ENCODE measurements around the gene IFT57. TPM values are rescaled to one million over a fixed set of nuclear protein-coding genes. Genes with fewer than 3 reads are reported as not detected.

IFT57 gene
- total and polyA plus RNA-seq, 5 donors, result 14.3 to 33.8 (median 26.8) TPM

DNA sequence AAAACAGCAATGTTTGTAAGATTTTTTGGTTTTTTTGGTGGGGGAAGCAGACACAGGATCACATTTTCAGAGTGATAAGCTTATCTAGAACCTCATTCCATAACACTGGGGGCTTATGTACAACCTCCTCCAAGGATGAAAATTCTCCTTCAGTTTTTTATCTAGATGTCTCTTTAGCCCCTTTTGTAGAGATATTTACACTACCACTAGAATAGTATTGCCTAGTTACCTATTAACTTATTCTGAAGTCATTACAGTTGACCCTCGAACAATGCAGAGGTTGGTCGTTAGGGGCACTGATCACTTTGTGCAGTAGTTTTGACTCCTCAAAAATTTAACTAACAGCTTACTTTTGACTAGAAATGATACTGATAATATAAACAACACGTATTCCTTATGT, 32.8 kb downstream of the IFT57 start:
- intact Hi-C loops (cut with DNase I), result no loop called here

DNA sequence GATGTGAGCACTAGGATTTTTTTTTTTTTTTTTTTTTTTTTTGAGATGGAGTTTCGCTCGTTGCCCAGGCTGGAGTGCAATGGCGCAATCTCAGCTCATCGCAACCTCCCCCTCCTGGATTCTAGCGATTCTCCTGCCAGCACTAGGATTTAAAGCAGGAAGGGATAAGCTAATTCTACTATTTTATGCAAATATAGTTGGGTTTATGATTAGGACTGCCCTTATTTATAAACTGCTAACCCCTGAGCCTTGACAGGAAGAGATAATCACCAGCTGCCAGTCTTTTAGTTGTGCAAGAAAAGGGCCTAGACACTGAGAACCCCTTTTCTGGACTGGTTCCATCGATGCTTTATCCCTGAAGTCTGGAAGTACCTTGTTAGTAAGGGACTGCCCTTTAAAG, 36.7 kb downstream of the IFT57 start:
- Histone ChIP-seq H3K4me3 (ENCODE audit: low read length) (no peak overlapping the region), H3K9me3 (ENCODE audit: control insufficient read depth, low read length) (no peaks in the 10 kb centered on the region), H3K4me1 (ENCODE audit: control insufficient read depth, insufficient read depth, low read length) (no peaks in the 10 kb centered on the region), H3K27me3 (ENCODE audit: control insufficient read depth, insufficient read depth) (no peaks in the 10 kb centered on the region), H3K27ac (ENCODE audit: low read length) (no peak overlapping the region)
- ATAC-seq (no peak), DNase-seq (no peak)
- intact Hi-C loops (cut with DNase I), result no loop called here
- WGBS, result 94% methylated on average over 6 of the region's 6 CpGs

More for the DNA sequence above, 32.8 kb downstream of the IFT57 start:
- Histone ChIP-seq H3K4me1 (ENCODE audit: control insufficient read depth, insufficient read depth, low read length) (no peaks in the 10 kb centered on the region), H3K27me3 (ENCODE audit: control insufficient read depth, insufficient read depth) (no peaks in the 10 kb centered on the region), H3K27ac (ENCODE audit: low read length) (no peak overlapping the region), H3K4me3 (ENCODE audit: low read length) (no peak overlapping the region), H3K9me3 (ENCODE audit: control insufficient read depth, low read length) (no peaks in the 10 kb centered on the region)
- ATAC-seq (no peak), DNase-seq (no peak)
- WGBS, result 88% methylated on average over 3 of the region's 3 CpGs

DNA sequence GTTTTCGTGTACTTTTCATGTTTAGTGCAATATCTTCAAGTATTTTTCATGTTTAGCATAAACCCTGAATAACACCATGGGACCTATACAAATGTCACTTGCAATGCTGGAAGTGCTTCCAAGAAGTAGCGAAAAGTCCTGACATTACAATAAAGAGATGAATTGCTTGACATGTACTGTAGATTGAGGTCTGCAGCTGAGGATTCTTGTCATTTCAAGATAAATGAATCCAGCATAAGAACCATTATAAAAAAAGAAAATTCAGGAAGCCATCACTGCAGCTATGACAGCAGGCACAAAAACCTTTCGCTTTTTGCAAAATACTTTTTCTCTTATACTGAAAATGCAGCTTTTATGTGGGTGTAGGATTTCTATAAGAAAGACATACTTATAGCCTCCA, 37.4 kb downstream of the IFT57 start:
- Histone ChIP-seq H3K27me3 (ENCODE audit: control insufficient read depth, insufficient read depth) (no peaks in the 10 kb centered on the region), H3K4me3 (ENCODE audit: low read length) (no peak overlapping the region), H3K9me3 (ENCODE audit: control insufficient read depth, low read length) (no peaks in the 10 kb centered on the region), H3K27ac (ENCODE audit: low read length) (no peak overlapping the region), H3K4me1 (ENCODE audit: control insufficient read depth, insufficient read depth, low read length) (no peaks in the 10 kb centered on the region)
- intact Hi-C loops (cut with DNase I), result no loop called here
- whole genome bisulfite sequencing, result over 99% methylated on average over 3 of the region's 3 CpGs
- no peak for DNase-seq
- no peak for ATAC-seq

GRCh38 chr3:108183971-108184370, 38.3 kb downstream of the IFT57 start:
- Histone ChIP-seq H3K27ac (ENCODE audit: low read length) (no peak overlapping the region), H3K4me3 (ENCODE audit: low read length) (no peak overlapping the region), H3K27me3 (ENCODE audit: control insufficient read depth, insufficient read depth) (no peaks in the 10 kb centered on the region), H3K9me3 (ENCODE audit: control insufficient read depth, low read length) (no peaks in the 10 kb centered on the region), H3K4me1 (ENCODE audit: control insufficient read depth, insufficient read depth, low read length) (no peaks in the 10 kb centered on the region)
- DNase-seq (no peak), ATAC-seq (no peak)
- intact Hi-C loops (cut with DNase I), result no loop called here
- WGBS, result 89% methylated on average over 2 of the region's 2 CpGs

DNA sequence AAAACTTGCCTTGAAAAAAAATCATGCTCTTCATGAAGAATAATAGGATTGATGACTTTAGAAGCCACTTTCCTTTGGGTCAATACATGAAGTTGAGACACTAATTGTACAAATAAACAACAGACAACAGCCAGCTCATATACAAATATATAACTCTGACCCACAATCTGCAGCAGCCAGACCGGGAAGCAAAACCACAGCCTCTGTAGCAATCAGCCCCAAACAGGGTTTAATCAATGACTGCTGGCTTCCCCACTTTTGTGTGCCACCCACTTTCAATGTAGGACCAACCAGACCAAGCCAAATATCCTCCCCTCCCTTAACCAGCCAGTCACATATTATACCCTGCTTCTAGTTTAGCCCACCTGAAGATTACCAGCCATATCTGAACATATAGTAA, 39.0 kb downstream of the IFT57 start:
- Histone ChIP-seq H3K4me1 (ENCODE audit: control insufficient read depth, insufficient read depth, low read length) (no peaks in the 10 kb centered on the region), H3K9me3 (ENCODE audit: control insufficient read depth, low read length) (no peaks in the 10 kb centered on the region), H3K27ac (ENCODE audit: low read length) (no peak overlapping the region), H3K4me3 (ENCODE audit: low read length) (no peak overlapping the region), H3K27me3 (ENCODE audit: control insufficient read depth, insufficient read depth) (no peaks in the 10 kb centered on the region)
- intact Hi-C loops (cut with DNase I), result no loop called here
- ATAC-seq (no peak), DNase-seq (no peak)
- WGBS, result 85% methylated on average over 1 of the region's 1 CpG

- WGBS, result 81% methylated on average over 1 of the region's 1 CpG
- ATAC-seq (no peak), DNase-seq (no peak)
- Histone ChIP-seq H3K27me3 (ENCODE audit: control insufficient read depth, insufficient read depth) (no peaks in the 10 kb centered on the region), H3K4me3 (ENCODE audit: low read length) (no peak overlapping the region), H3K27ac (ENCODE audit: low read length) (no peak overlapping the region), H3K4me1 (ENCODE audit: control insufficient read depth, insufficient read depth, low read length) (no peaks in the 10 kb centered on the region), H3K9me3 (ENCODE audit: control insufficient read depth, low read length) (no peaks in the 10 kb centered on the region)
- intact Hi-C loops (cut with DNase I), result no loop called here
Observed at GRCh38 chr3:108182339-108182738, 39.9 kb downstream of the IFT57 start.

DNA sequence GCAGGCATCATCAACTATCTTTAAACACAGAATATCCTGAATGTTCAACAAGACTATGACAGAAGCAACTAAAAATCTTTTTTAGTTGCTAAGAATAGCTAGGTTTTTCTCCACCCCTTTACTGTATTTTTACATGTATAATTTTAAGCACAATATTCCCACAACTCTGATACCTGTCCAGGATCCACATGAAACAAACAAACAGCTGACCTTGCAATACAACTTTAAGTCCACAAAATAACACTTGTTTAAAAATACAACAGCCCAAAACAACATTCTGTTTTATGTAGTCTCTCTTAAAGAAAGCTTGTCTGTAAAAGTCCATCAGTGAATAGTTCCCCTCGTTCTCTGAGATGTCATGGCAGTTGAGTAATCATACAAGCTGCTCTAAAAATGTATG, 41.1 kb downstream of the IFT57 start:
- DNase-seq, result no peak
- WGBS, result 64% methylated on average over 1 of the region's 1 CpG
- intact Hi-C loops (cut with DNase I), result no loop called here
- Histone ChIP-seq H3K4me1 (ENCODE audit: control insufficient read depth, insufficient read depth, low read length) (no peaks in the 10 kb centered on the region), H3K4me3 (ENCODE audit: low read length) (no peak overlapping the region), H3K27me3 (ENCODE audit: control insufficient read depth, insufficient read depth) (no peaks in the 10 kb centered on the region), H3K9me3 (ENCODE audit: control insufficient read depth, low read length) (no peaks in the 10 kb centered on the region), H3K27ac (ENCODE audit: low read length) (no peak overlapping the region)
- ATAC-seq, result no peak

DNA sequence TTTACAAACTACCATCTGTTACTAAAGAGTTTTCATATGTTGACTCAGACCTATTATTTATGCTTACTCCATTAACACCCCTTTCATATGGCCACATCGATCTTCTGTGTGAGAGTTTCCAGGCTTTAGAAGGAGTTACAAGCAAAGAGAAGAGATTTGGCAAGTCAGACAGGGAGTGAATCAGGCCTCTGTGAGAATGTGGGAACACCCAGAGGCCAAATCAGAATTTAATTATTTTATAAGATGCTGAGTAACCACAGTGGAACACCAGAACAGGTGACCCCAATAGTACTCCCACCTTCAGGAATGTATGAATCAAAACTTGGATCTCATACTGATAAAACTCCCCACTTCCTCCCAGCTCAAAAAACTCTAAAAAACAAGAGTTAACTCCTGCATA, 42.0 kb downstream of the IFT57 start:
- 49% methylated on average over 1 of the region's 1 CpG for WGBS
- ATAC-seq, result no peak
- intact Hi-C loops (cut with DNase I), result no loop called here
- no peaks in the 10 kb centered on the region for H3K4me1 ChIP-seq (ENCODE audit: control insufficient read depth, insufficient read depth, low read length)
- H3K27ac ChIP-seq (ENCODE audit: low read length), result no peak overlapping the region
- no peak for DNase-seq
- H3K4me3 ChIP-seq (ENCODE audit: low read length), result no peak overlapping the region
- H3K27me3 ChIP-seq (ENCODE audit: control insufficient read depth, insufficient read depth), result no peaks in the 10 kb centered on the region
- H3K9me3 ChIP-seq (ENCODE audit: control insufficient read depth, low read length), result no peaks in the 10 kb centered on the region

GRCh38 chr3:108178676-108179075, 43.5 kb downstream of the IFT57 start:
- ATAC-seq (no peak), DNase-seq (no peak)
- Histone ChIP-seq H3K4me3 (ENCODE audit: low read length) (no peak overlapping the region), H3K9me3 (ENCODE audit: control insufficient read depth, low read length) (no peaks in the 10 kb centered on the region), H3K27me3 (ENCODE audit: control insufficient read depth, insufficient read depth) (no peaks in the 10 kb centered on the region), H3K4me1 (ENCODE audit: control insufficient read depth, insufficient read depth, low read length) (no peaks in the 10 kb centered on the region), H3K27ac (ENCODE audit: low read length) (no peak overlapping the region)
- intact Hi-C loops (cut with DNase I), result no loop called here
- WGBS, result 100% methylated on average over 1 of the region's 1 CpG

DNA sequence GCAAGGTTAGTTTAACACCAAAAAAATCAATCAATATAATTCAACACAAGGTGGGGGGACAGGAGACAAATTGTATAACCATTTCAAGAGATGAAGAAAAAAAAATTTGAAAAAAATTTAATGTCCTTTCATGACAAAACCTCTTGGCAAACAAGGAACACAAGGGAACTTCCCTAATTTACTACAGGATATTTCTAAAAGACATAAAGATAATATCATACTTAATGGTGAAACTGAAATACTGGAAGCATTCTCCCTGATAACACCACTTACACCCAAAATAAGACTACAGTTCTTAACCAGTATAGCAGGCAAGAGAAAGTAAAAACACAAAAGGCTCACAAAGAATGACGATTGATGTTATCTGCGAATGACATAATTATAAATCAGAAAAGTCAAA, 44.7 kb downstream of the IFT57 start:
- no peaks in the 10 kb centered on the region for H3K4me1 ChIP-seq (ENCODE audit: control insufficient read depth, insufficient read depth, low read length)
- no peak for ATAC-seq
- DNase-seq, result no peak
- H3K27ac ChIP-seq (ENCODE audit: low read length), result no peak overlapping the region
- 78% methylated on average over 2 of the region's 2 CpGs for WGBS
- H3K4me3 ChIP-seq (ENCODE audit: low read length), result no peak overlapping the region
- intact Hi-C loops (cut with DNase I), result no loop called here
- H3K27me3 ChIP-seq (ENCODE audit: control insufficient read depth, insufficient read depth), result no peaks in the 10 kb centered on the region
- no peaks in the 10 kb centered on the region for H3K9me3 ChIP-seq (ENCODE audit: control insufficient read depth, low read length)

DNA sequence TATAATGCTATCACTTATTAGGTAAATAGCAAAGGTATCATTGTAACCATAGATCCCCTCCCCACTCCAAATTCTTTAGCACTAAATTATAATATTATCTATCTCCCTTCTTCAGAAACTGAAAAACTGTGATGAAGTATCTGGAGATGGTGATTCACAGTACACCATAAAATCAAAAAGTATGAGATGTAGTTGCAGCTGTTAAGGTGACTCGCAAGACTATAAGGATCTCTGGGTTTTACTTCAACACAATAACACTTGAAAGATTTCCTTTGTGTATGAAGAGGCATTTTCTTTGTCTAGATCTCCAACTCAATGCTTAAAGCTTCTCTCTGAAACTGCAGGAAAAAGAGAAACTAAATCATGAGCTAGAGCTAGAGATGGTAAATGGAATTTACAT, 46.9 kb downstream of the IFT57 start:
- no peaks in the 10 kb centered on the region for H3K9me3 ChIP-seq (ENCODE audit: control insufficient read depth, low read length)
- intact Hi-C loops (cut with DNase I), result no loop called here

GRCh38 chr3:108171106-108171505, 51.1 kb downstream of the IFT57 start:
- Histone ChIP-seq H3K4me1 (ENCODE audit: control insufficient read depth, insufficient read depth, low read length) (no peaks in the 10 kb centered on the region), H3K9me3 (ENCODE audit: control insufficient read depth, low read length) (no peaks in the 10 kb centered on the region), H3K4me3 (ENCODE audit: low read length) (no peak overlapping the region), H3K27ac (ENCODE audit: low read length) (no peak overlapping the region), H3K27me3 (ENCODE audit: control insufficient read depth, insufficient read depth) (no peaks in the 10 kb centered on the region)
- no peak for ATAC-seq
- 89% methylated on average over 2 of the region's 2 CpGs for WGBS
- intact Hi-C loops (cut with DNase I), result no loop called here
- no peak for DNase-seq

More for the DNA sequence above, 46.9 kb downstream of the IFT57 start:
- H3K27ac ChIP-seq (ENCODE audit: low read length), result no peak overlapping the region
- no peak for DNase-seq
- ATAC-seq, result no peak
- no peak overlapping the region for H3K4me3 ChIP-seq (ENCODE audit: low read length)
- no peaks in the 10 kb centered on the region for H3K4me1 ChIP-seq (ENCODE audit: control insufficient read depth, insufficient read depth, low read length)
- no peaks in the 10 kb centered on the region for H3K27me3 ChIP-seq (ENCODE audit: control insufficient read depth, insufficient read depth)
- 96% methylated on average over 1 of the region's 1 CpG for WGBS

All from right cardiac atrium (tissue), 5 donors.